ENCODE data around the gene ENPP7.

GRCh38 chr17:79761894-79762589, 31.3 kb downstream of the ENPP7 start:
- TF ChIP-seq POLR2A (IDR thresholded peaks at IDR 0.05; ENCODE audit: low read depth, low read length) (no peak), POLR2AphosphoS5 (IDR thresholded peaks at IDR 0.05; ENCODE audit: low read depth, low read length) (no peak), TAF1 (IDR thresholded peaks at IDR 0.05; ENCODE audit: low read depth, low read length) (no peak), SPI1 (IDR thresholded peaks at IDR 0.05; ENCODE audit: low read depth, low read length) (no peak)

Data from GM12891 (cell line).